Ovary (tissue), 3 donors: ENCODE measurements around the gene BICRA.

Source experiments
- POLR2A ChIP-seq: fragments of 450-650 bp; IDR thresholded peaks from one replicate; pipeline ENCODE4 v1.6.1; 2017; ENCODE audit warnings: antibody characterized with exemption, mild to moderate bottlenecking, moderate library complexity
- TF ChIP-seq, protein P1 (sequence below), 3 donors: fragments of 450-650 bp in 2 of 3; fragments of 200-600 bp in 1 of 3; IDR thresholded peaks; one replicate each; pipeline versions ENCODE4 v1.5.1 to v1.8.0; 2016 to 2022; ENCODE audit warnings: antibody characterized with exemption in 3 of 3, mild to moderate bottlenecking in 1 of 3
- donor health status: DM: no; HTN: no; CAD: no.

DNA sequence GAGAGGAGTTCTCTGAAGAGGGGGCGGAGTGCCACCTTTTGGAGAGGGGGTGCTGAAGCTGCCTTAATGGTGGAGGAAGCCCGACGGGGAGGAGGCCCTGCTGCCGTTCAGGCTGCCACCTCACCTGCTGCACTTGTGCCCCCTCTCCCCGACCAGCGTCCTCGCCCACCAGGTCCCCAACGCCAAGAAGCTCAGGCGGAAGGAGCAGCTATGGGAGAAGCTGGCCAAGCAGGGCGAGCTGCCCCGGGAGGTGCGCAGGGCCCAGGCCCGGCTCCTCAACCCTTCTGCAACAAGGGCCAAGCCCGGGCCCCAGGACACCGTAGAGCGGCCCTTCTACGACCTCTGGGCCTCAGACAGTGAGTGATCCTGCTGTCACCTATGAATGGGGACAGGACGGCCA is 141.8 kb downstream of the BICRA start:
- TF ChIP-seq, protein P1, sequence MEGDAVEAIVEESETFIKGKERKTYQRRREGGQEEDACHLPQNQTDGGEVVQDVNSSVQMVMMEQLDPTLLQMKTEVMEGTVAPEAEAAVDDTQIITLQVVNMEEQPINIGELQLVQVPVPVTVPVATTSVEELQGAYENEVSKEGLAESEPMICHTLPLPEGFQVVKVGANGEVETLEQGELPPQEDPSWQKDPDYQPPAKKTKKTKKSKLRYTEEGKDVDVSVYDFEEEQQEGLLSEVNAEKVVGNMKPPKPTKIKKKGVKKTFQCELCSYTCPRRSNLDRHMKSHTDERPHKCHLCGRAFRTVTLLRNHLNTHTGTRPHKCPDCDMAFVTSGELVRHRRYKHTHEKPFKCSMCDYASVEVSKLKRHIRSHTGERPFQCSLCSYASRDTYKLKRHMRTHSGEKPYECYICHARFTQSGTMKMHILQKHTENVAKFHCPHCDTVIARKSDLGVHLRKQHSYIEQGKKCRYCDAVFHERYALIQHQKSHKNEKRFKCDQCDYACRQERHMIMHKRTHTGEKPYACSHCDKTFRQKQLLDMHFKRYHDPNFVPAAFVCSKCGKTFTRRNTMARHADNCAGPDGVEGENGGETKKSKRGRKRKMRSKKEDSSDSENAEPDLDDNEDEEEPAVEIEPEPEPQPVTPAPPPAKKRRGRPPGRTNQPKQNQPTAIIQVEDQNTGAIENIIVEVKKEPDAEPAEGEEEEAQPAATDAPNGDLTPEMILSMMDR (IDR thresholded peaks at IDR 0.05) = no peak
- no peak for TF ChIP-seq POLR2A
